BE2C (cell line): ENCODE data around the gene UGDH.
A peak's percentile ranks its signal among the peaks of the same experiment; 100 is the strongest.

Experiments used
- DNase-seq: peaks from one replicate; pipeline ENCODE4 v3.0.0-alpha.2; 2020
- H3K27me3 ChIP-seq: fragments of 250-450 bp; sonication (Bioruptor Pico); 2 replicates; pipeline ENCODE4 v1.5.1; 2020; ENCODE audit warnings: mild to moderate bottlenecking
- H3K36me3 ChIP-seq: fragments of 250-450 bp; sonication (Bioruptor Pico); 2 replicates; pipeline ENCODE4 v1.5.1; 2020; ENCODE audit warnings: mild to moderate bottlenecking
- H3K4me1 ChIP-seq: fragments of 250-450 bp; sonication (Bioruptor Pico); 2 replicates; pipeline ENCODE4 v1.5.1; 2020
- H3K4me3 ChIP-seq: 2 replicates; pipeline ENCODE4 v1.5.1; 2011; ENCODE audit warnings: low read depth, low read length
- H3K9me3 ChIP-seq: fragments of 250-450 bp; sonication (Bioruptor Pico); 2 replicates; pipeline ENCODE4 v1.5.1; 2020
- CTCF ChIP-seq: IDR thresholded peaks from 2 replicates; pipeline ENCODE4 v1.5.1; 2012; ENCODE audit warnings: mild to moderate bottlenecking, low read depth, low read length

Gene UGDH

GRCh38 chr4:39476187-39476895 is 50.9 kb downstream of the UGDH start:
- H3K27me3 ChIP-seq: no peaks in the 10 kb centered on the region
- TF ChIP-seq CTCF: no peak
- no peaks in the 10 kb centered on the region for H3K9me3 ChIP-seq
- peaks cover 24% of the 10 kb centered on the region for H3K36me3 ChIP-seq
- no peak for DNase-seq
- H3K4me1 ChIP-seq: peaks cover 2% of the 10 kb centered on the region; the same call in 1 of the 2 replicates
- no peak overlapping the region for H3K4me3 ChIP-seq

- Histone ChIP-seq H3K27me3 (no peaks in the 10 kb centered on the region), H3K4me3 (no peak overlapping the region), H3K4me1 (peaks cover 6% of the 10 kb centered on the region), H3K36me3 (peaks cover 37% of the 10 kb centered on the region), H3K9me3 (no peaks in the 10 kb centered on the region)
- DNase-seq: no peak
- TF ChIP-seq CTCF: no peak
These were observed 54.8 kb downstream of the UGDH start for GRCh38 chr4:39472396-39472795.

GRCh38 chr4:39470402-39470801 is 56.8 kb downstream of the UGDH start:
- DNase-seq: no peak
- Histone ChIP-seq H3K27me3 (no peaks in the 10 kb centered on the region), H3K36me3 (peaks cover 41% of the 10 kb centered on the region), H3K4me3 (no peak overlapping the region), H3K4me1 (peaks cover 4% of the 10 kb centered on the region), H3K9me3 (no peaks in the 10 kb centered on the region)
- no peak for TF ChIP-seq CTCF

GRCh38 chr4:39469429-39470077 is 57.7 kb downstream of the UGDH start:
- DNase-seq: peak; percentile 63
- TF ChIP-seq CTCF: peak; percentile 93

GRCh38 chr4:39467464-39467863 is 59.8 kb downstream of the UGDH start:
- peaks cover 4% of the 10 kb centered on the region for H3K4me1 ChIP-seq
- no peak for TF ChIP-seq CTCF
- H3K9me3 ChIP-seq: no peaks in the 10 kb centered on the region
- DNase-seq: no peak
- H3K4me3 ChIP-seq: no peak overlapping the region
- H3K27me3 ChIP-seq: no peaks in the 10 kb centered on the region
- H3K36me3 ChIP-seq: peaks cover 52% of the 10 kb centered on the region

More at GRCh38 chr4:39469429-39470077, 57.7 kb downstream of the UGDH start:
- Histone ChIP-seq H3K27me3 (no peaks in the 10 kb centered on the region), H3K9me3 (no peaks in the 10 kb centered on the region), H3K4me3 (no peak overlapping the region), H3K36me3 (peaks cover 43% of the 10 kb centered on the region), H3K4me1 (peaks cover 4% of the 10 kb centered on the region)

- TF ChIP-seq CTCF: no peak
- DNase-seq: no peak
- Histone ChIP-seq H3K4me1 (peaks cover 4% of the 10 kb centered on the region), H3K9me3 (no peaks in the 10 kb centered on the region), H3K4me3 (no peak overlapping the region), H3K36me3 (peaks cover 45% of the 10 kb centered on the region), H3K27me3 (no peaks in the 10 kb centered on the region)
These were observed 60.5 kb downstream of the UGDH start for GRCh38 chr4:39466747-39467146.
